HG02938 (cell line): Measurements from ENCODE around the gene OGN.

Experiments used
- ATAC-seq: cut with Tn5 transposase; IDR thresholded peaks from one replicate; pipeline ENCODE4 v1.9.1; 2021; ENCODE audit warnings: mild to moderate bottlenecking, moderate library complexity; ENCODE audit not compliant: unreplicated experiment

OGN gene

DNA sequence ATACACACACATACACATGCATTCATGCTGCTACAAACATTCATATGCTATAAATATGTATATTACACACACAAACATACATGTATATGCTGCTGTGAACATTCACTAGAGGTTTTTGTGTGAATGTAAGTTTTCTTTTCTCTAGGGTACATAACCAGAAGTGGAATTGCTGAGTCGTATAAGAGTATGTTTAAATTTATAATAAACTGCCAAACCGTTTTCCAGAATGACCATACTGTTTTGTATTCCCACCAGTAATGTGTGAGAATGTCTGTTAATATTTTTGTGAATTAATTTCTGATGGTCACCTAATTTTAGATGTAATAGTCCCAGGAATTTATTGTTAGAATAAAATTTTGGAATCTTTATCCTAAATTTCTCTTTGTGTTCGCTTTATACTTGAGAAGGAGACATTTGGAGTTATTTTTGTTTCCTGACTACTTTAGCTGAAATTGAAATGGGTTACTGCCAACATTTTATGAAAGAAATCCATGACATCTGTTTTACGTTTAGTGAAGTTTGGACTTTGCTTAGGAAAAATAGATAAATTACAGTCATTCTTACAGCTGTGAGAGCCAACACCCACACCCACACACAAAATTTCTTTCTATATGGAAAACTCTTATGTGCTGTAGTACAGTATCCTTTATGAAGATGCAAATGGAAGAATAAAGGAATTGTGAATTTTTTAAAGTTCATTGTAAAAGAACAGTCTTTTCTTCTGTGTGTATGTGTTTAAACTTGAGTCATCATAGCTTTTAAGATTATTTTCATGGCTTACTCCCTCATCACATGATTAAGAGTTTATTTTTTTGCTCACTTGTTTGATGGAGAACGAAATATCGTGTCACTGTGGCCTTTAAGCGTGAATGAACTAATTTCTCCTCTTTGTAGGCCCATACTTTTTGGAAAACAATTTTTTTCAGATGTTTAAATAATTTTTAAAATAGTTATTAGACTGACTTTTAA is 54.3 kb downstream of the OGN start:
- ATAC-seq = no peak

DNA sequence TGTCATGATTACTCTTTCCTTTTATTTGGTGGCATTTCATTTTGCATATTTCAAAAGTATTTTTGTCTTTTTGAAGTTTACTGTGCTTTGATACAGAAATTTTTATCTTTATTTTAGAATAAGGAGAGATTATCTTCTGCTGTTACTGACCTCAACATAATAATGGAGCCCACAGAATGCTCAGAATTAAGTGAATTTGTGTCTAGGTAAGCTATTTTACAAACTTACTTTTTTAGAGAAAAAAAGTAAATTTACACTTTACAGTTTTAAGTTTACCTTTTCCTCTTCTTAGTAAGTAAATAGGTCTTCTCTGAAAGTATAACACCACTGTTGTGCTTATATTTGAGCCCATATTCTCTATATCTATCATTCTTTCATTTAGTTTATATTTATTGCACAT is 58.8 kb downstream of the OGN start:
- no peak for ATAC-seq

DNA sequence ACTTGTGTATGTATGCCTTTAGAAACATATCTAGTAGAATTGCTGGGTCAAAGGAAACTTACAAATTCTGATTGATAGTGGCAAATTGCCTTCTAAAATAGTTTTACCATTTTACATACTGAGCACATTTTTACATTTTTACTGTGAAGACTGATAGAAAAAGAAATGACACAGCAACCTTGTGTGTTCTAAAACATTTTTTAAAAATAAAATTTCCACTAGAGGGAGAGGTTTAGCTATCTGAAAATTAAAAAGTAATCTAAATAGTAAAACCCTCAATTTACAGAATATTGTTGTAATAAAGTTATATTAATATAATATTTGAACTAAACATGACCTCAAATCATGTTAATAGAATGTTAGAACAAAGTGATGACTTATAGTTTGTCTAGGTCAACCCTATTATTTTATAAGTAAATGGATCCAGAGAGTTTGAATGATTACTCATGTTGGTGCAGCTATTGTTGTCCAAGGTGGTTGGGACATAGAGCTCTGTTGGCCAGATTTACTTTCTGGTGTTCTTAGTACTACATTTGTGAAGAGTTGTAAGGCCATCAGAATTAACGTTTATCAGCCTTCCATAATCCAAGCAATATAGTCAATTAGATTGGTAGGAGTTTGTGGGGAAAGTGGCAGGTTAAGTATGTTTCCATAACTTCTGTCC is 61.4 kb downstream of the OGN start:
- no peak for ATAC-seq

DNA sequence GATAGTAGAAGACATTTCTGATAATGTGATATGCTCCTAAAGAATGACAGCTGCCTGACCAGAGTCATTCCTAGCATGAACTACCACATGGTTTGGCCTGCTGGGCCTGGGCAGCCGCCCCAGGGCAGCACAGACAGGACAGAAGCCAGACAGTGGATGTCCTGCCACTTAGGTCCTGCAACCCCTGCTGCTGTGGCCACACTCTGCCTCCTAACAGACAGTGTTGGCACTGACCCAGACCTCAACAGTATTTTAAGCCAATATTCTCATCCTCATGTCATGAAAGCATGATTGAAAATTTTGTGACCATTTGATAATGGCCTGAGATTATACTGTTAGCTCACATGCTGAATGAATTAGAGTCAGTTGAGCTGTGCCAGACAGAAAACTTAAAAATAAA is 62.8 kb downstream of the OGN start:
- no peak for ATAC-seq

DNA sequence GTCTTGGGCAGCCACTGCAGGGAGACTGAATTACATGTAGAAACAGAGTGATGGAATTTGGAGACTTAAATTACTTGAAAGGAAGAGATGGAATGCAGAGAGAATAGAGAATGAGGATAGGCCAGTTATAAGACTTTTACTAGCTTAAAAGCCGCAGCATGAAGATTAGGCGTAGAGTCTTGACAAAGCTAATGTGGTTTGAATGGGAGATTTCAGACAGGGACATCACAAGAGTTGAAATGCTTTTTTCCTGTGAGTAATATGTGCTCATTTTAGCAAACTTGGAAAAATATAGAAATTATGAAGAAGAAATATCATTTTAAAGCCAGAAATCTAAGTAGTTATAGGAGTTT is 71.1 kb downstream of the OGN start:
- no peak for ATAC-seq
